ENCODE results near the gene PFKFB3. TPM values are rescaled to one million over a fixed set of nuclear protein-coding genes. Genes with fewer than 3 reads are reported as not detected.

The PFKFB3 gene
- total RNA-seq, 1 donor from 2014 or later: 44.5 TPM

- Histone ChIP-seq H3K4me3 (ENCODE audit: low read depth, low read length) (no peak overlapping the region), H3K27me3 (ENCODE audit: control insufficient read depth, insufficient read depth, low read length) (no peaks in the 10 kb centered on the region), H3K36me3 (ENCODE audit: control insufficient read depth, insufficient read depth, low read length) (peaks cover 2% of the 10 kb centered on the region)
- TF ChIP-seq, protein P1, sequence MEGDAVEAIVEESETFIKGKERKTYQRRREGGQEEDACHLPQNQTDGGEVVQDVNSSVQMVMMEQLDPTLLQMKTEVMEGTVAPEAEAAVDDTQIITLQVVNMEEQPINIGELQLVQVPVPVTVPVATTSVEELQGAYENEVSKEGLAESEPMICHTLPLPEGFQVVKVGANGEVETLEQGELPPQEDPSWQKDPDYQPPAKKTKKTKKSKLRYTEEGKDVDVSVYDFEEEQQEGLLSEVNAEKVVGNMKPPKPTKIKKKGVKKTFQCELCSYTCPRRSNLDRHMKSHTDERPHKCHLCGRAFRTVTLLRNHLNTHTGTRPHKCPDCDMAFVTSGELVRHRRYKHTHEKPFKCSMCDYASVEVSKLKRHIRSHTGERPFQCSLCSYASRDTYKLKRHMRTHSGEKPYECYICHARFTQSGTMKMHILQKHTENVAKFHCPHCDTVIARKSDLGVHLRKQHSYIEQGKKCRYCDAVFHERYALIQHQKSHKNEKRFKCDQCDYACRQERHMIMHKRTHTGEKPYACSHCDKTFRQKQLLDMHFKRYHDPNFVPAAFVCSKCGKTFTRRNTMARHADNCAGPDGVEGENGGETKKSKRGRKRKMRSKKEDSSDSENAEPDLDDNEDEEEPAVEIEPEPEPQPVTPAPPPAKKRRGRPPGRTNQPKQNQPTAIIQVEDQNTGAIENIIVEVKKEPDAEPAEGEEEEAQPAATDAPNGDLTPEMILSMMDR (IDR thresholded peaks at IDR 0.05; ENCODE audit: insufficient read depth, low read length, poor library complexity, severe bottlenecking): no peak
- DNase-seq (ENCODE audit: low read depth): no peak
These were observed 9.2 kb downstream of the PFKFB3 start for GRCh38 chr10:6211671-6212635.

GRCh38 chr10:6212806-6213205, 10.1 kb downstream of the PFKFB3 start:
- no peaks in the 10 kb centered on the region for H3K27me3 ChIP-seq (ENCODE audit: control insufficient read depth, insufficient read depth, low read length)
- H3K36me3 ChIP-seq (ENCODE audit: control insufficient read depth, insufficient read depth, low read length): peaks cover 3% of the 10 kb centered on the region
- TF ChIP-seq, protein P1 (IDR thresholded peaks at IDR 0.05; ENCODE audit: insufficient read depth, low read length, poor library complexity, severe bottlenecking): no peak
- no peak overlapping the region for H3K4me3 ChIP-seq (ENCODE audit: low read depth, low read length)
- DNase-seq (ENCODE audit: low read depth): no peak

- H3K27me3 ChIP-seq (ENCODE audit: control insufficient read depth, insufficient read depth, low read length): no peaks in the 10 kb centered on the region
- no peak overlapping the region for H3K4me3 ChIP-seq (ENCODE audit: low read depth, low read length)
- TF ChIP-seq, protein P1 (IDR thresholded peaks at IDR 0.05; ENCODE audit: insufficient read depth, low read length, poor library complexity, severe bottlenecking): no peak
- peaks cover 3% of the 10 kb centered on the region for H3K36me3 ChIP-seq (ENCODE audit: control insufficient read depth, insufficient read depth, low read length)
- DNase-seq (ENCODE audit: low read depth): no peak
These were observed 10.6 kb downstream of the PFKFB3 start for GRCh38 chr10:6213257-6213905.

DNA sequence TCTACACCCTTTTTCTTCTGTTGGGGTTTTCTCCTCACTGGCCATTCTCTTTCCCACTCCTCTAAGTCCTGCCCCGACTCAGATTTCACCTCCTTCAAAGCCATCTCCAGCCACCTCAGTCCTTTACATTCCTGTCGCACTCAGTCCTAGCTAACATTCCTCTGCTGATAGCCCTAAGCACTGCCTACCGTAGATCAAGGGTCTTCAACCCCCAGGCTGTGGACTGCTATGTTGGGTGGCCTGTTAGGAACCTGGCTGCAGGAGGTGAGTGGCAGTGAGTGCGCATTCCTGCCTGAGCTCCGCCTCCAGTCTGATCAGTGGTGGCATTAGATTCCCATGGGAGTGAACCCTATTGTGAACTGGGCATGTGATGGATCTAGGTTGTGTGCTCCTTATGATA, 11.2 kb downstream of the PFKFB3 start:
- H3K27me3 ChIP-seq (ENCODE audit: control insufficient read depth, insufficient read depth, low read length): no peaks in the 10 kb centered on the region
- H3K4me3 ChIP-seq (ENCODE audit: low read depth, low read length): no peak overlapping the region
- no peak for DNase-seq (ENCODE audit: low read depth)
- TF ChIP-seq, protein P1 (IDR thresholded peaks at IDR 0.05; ENCODE audit: insufficient read depth, low read length, poor library complexity, severe bottlenecking): no peak
- H3K36me3 ChIP-seq (ENCODE audit: control insufficient read depth, insufficient read depth, low read length): peaks cover 3% of the 10 kb centered on the region

DNA sequence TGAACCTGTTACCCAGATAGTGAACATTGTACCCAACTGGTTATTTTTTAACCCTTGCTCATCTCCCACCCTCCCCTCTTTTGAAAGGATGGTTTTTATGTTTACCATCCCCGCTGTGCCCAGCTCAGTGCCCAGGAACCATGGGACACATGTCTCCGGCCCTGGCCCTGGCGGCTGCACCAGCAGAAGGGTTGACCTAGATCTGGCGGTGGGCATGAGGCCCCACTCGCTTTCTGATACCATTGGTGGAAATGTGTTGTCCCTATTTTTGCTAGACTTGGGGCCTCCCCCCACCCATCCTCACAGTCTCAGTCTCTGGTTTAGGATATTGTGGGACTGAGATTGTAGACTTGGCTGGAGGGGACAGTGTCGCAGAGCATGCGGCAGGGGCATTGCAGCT, 11.9 kb downstream of the PFKFB3 start:
- TF ChIP-seq, protein P1 (IDR thresholded peaks at IDR 0.05; ENCODE audit: insufficient read depth, low read length, poor library complexity, severe bottlenecking): no peak
- no peak for DNase-seq (ENCODE audit: low read depth)
- Histone ChIP-seq H3K27me3 (ENCODE audit: control insufficient read depth, insufficient read depth, low read length) (no peaks in the 10 kb centered on the region), H3K4me3 (ENCODE audit: low read depth, low read length) (no peak overlapping the region), H3K36me3 (ENCODE audit: control insufficient read depth, insufficient read depth, low read length) (peaks cover 5% of the 10 kb centered on the region)

Measured in kidney epithelial cell (primary cell).